ENCODE data around the gene KIF5A. TPM values are rescaled to one million over a fixed set of nuclear protein-coding genes. Genes with fewer than 3 reads are reported as not detected.

Gene KIF5A
- total and polyA plus RNA-seq, 2 of the 13 experiments (the other 11 are each of a cell fraction or from before 2014, with no cell fraction given) = 1.6 to 11.9 TPM

DNA sequence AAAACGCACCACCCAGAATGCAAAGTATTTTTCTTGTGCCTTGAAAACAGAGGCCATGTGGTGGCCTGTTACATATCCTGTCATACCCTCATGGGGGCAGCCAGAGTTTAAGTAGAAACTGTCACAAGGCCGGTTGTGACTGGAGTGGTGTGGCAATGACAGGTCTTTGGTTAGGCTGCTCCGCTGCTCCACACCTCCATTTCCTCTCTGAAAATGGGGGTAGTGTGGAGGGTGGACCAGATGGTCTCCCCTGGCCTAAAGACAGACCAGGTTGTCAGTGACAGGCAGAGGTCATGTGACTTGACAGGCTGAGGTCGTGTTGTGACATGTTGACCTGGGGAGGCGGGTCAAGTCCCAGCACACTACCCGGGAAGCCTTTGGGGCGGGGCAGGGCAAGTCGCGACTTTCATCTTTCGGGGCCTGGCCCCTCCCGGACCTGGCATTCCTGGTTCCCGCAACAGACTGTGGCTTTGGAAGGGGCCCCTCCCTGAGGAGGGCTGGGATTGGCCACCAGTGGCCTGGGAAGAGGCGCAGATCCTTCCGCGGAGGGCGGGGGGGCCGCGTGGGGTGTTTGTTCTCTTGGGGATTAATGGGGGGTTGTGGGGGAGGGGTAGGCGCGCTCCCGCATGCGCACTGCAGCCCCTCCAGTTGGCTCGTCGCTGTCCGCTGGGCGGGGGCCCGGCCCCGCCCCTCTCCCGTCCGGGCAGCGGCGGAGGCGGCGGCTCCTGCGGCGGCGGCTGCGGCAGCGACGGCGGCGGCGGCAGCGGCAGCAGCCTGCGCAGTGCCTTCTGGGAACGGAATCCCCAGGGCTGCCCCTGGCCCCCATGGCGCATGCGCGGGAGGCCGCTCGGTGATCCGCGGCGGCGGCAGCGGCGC lies 27.6 kb upstream of the KIF5A start, which contains the start of gene MBD6 (continued):
- TF ChIP-seq MXI1 (IDR thresholded peaks at IDR 0.05; ENCODE audit: borderline replicate concordance, low read depth, low read length) (peak; percentile 76; the same call in 2 of the 3 replicates), HNF1B (CRISPR knock-in tag; IDR thresholded peaks at IDR 0.05) (peak; percentile 77), CBX5 (CRISPR knock-in tag; IDR thresholded peaks at IDR 0.05; ENCODE audit: borderline replicate concordance) (no peak), HDAC2 (CRISPR knock-in tag; IDR thresholded peaks at IDR 0.05) (0 out of 2 replicates have a peak, but pooled peaks have one; percentile 10), ADNP (CRISPR knock-in tag; IDR thresholded peaks at IDR 0.05) (no peak), HMGA1 (CRISPR knock-in tag; conservative IDR thresholded peaks at IDR 0.05) (no peak), ZGPAT (CRISPR knock-in tag; IDR thresholded peaks at IDR 0.05) (peak; percentile 92), ZNF883 (CRISPR knock-in tag; IDR thresholded peaks at IDR 0.05; ENCODE audit: not compliant biosample characterization) (no peak), ZNF772 (CRISPR knock-in tag; IDR thresholded peaks at IDR 0.05) (0 out of 2 replicates have a peak, but pooled peaks have one; percentile 20), ZNF441 (CRISPR knock-in tag; IDR thresholded peaks at IDR 0.05; ENCODE audit: borderline replicate concordance) (peak; percentile 17; the same call in 1 of the 2 replicates), ZNF446 (CRISPR knock-in tag; IDR thresholded peaks at IDR 0.05) (no peak), TCF7 (IDR thresholded peaks at IDR 0.05; ENCODE audit: low read depth) (peak; percentile 85), ZXDC (CRISPR knock-in tag; IDR thresholded peaks at IDR 0.05) (no peak)
- TF ChIP-seq, protein P1, sequence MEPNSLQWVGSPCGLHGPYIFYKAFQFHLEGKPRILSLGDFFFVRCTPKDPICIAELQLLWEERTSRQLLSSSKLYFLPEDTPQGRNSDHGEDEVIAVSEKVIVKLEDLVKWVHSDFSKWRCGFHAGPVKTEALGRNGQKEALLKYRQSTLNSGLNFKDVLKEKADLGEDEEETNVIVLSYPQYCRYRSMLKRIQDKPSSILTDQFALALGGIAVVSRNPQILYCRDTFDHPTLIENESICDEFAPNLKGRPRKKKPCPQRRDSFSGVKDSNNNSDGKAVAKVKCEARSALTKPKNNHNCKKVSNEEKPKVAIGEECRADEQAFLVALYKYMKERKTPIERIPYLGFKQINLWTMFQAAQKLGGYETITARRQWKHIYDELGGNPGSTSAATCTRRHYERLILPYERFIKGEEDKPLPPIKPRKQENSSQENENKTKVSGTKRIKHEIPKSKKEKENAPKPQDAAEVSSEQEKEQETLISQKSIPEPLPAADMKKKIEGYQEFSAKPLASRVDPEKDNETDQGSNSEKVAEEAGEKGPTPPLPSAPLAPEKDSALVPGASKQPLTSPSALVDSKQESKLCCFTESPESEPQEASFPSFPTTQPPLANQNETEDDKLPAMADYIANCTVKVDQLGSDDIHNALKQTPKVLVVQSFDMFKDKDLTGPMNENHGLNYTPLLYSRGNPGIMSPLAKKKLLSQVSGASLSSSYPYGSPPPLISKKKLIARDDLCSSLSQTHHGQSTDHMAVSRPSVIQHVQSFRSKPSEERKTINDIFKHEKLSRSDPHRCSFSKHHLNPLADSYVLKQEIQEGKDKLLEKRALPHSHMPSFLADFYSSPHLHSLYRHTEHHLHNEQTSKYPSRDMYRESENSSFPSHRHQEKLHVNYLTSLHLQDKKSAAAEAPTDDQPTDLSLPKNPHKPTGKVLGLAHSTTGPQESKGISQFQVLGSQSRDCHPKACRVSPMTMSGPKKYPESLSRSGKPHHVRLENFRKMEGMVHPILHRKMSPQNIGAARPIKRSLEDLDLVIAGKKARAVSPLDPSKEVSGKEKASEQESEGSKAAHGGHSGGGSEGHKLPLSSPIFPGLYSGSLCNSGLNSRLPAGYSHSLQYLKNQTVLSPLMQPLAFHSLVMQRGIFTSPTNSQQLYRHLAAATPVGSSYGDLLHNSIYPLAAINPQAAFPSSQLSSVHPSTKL (CRISPR knock-in tag; IDR thresholded peaks at IDR 0.05) = peak; percentile 60
- TF ChIP-seq, protein P2, sequence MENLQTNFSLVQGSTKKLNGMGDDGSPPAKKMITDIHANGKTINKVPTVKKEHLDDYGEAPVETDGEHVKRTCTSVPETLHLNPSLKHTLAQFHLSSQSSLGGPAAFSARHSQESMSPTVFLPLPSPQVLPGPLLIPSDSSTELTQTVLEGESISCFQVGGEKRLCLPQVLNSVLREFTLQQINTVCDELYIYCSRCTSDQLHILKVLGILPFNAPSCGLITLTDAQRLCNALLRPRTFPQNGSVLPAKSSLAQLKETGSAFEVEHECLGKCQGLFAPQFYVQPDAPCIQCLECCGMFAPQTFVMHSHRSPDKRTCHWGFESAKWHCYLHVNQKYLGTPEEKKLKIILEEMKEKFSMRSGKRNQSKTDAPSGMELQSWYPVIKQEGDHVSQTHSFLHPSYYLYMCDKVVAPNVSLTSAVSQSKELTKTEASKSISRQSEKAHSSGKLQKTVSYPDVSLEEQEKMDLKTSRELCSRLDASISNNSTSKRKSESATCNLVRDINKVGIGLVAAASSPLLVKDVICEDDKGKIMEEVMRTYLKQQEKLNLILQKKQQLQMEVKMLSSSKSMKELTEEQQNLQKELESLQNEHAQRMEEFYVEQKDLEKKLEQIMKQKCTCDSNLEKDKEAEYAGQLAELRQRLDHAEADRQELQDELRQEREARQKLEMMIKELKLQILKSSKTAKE (CRISPR knock-in tag; IDR thresholded peaks at IDR 0.05; ENCODE audit: borderline replicate concordance) = peak; percentile 77
